Endodermal cell (in vitro differentiated cells): Measurements from ENCODE around the gene TRIB2. TPM values are rescaled to one million over a fixed set of nuclear protein-coding genes. Genes with fewer than 3 reads are reported as not detected.

Experiments
- DNase-seq: peaks from one replicate; pipeline ENCODE4 v3.0.0-alpha.2; 2017
- H3K27ac ChIP-seq: 2 replicates; pipeline ENCODE4 v1.5.1; 2013; ENCODE audit warnings: mild to moderate bottlenecking, low read depth, low read length, moderate library complexity
- H3K27me3 ChIP-seq: 2 replicates; pipeline ENCODE4 v1.6.1; 2013; ENCODE audit warnings: mild to moderate bottlenecking, low read length, moderate library complexity; ENCODE audit not compliant: insufficient read depth, control insufficient read depth, poor library complexity, severe bottlenecking
- H3K36me3 ChIP-seq: 2 replicates; pipeline ENCODE4 v1.7.0; 2013; ENCODE audit warnings: mild to moderate bottlenecking, low read length, moderate library complexity; ENCODE audit not compliant: control insufficient read depth, insufficient read depth
- H3K4me1 ChIP-seq: one replicate; pipeline ENCODE4 v1.7.0; 2013; ENCODE audit warnings: low read length; ENCODE audit not compliant: control insufficient read depth, insufficient read depth
- H3K4me3 ChIP-seq: 2 replicates; pipeline ENCODE4 v1.5.1; 2013; ENCODE audit warnings: mild to moderate bottlenecking, low read length, moderate library complexity
- H3K9ac ChIP-seq: 2 replicates; pipeline ENCODE4 v1.6.1; 2013; ENCODE audit warnings: mild to moderate bottlenecking, low read length, moderate library complexity; ENCODE audit not compliant: poor library complexity, severe bottlenecking; ENCODE audit errors: extremely low read depth
- H3K9me3 ChIP-seq: 2 replicates; pipeline ENCODE4 v1.6.1; 2013; ENCODE audit warnings: mild to moderate bottlenecking, low read length, moderate library complexity; ENCODE audit not compliant: control insufficient read depth
- H3K27ac Mint-ChIP-seq: 2 replicates; pipeline ENCODE4 v1.8.0; 2020; ENCODE audit warnings: mixed read lengths
- H3K27me3 Mint-ChIP-seq: 2 replicates; pipeline ENCODE4 v1.8.0; 2021; ENCODE audit warnings: mild to moderate bottlenecking, mixed read lengths; ENCODE audit not compliant: insufficient read depth
- H3K36me3 Mint-ChIP-seq: 2 replicates; pipeline ENCODE4 v1.8.0; 2020; ENCODE audit warnings: low read depth, mixed read lengths
- H3K4me1 Mint-ChIP-seq: 2 replicates; pipeline ENCODE4 v1.8.0; 2020; ENCODE audit warnings: mixed read lengths
- H3K4me3 Mint-ChIP-seq: 2 replicates; pipeline ENCODE4 v1.8.0; 2020; ENCODE audit warnings: mild to moderate bottlenecking, moderate library complexity, mixed read lengths
- H3K9me3 Mint-ChIP-seq: 2 replicates; pipeline ENCODE4 v1.8.0; 2020; ENCODE audit warnings: mild to moderate bottlenecking, mixed read lengths
- CTCF ChIP-seq: fragments of 200-600 bp; sonication (generic); conservative IDR thresholded peaks from 2 replicates; pipeline ENCODE4 v1.5.0; 2021; ENCODE audit warnings: antibody characterized with exemption, mild to moderate bottlenecking
- WGBS, 2 experiments: methylation state at CpG; one replicate each; pipeline versions ENCODE4 v1.1.5 to v1.1.7; 2013; ENCODE audit warnings: missing lambda C conversion rate in 2 of 2, mixed read lengths in 1 of 2; ENCODE audit not compliant: insufficient coverage in 1 of 2, insufficient read length in 1 of 2; 5-methylcytosine and 5-hydroxymethylcytosine counted together
- total RNA-seq, 2 donors: library from RNA; stranded (reverse); fragmentation: NEBNext Ultra II Directional in 1 of 2; extraction: Animal tissue kit (Norgen Biotek cat#: 25700) in 1 of 2; gene quantifications; 2 replicates in 1 of 2; 3 replicates in 1 of 2; pipeline ENCODE4 v1.2.1, GENCODE V29; 2021

Gene TRIB2
- total RNA-seq, 2 donors from 2014 or later = 23.8 to 29.8 TPM

GRCh38 chr2:12778811-12779579 is 62.3 kb downstream of the TRIB2 start:
- DNase-seq = no peak
- H3K27ac Mint-ChIP-seq = no peak overlapping the region
- peaks cover 26% of the 10 kb centered on the region for H3K27me3 Mint-ChIP-seq
- no peaks in the 10 kb centered on the region for H3K9me3 Mint-ChIP-seq
- no peak for TF ChIP-seq CTCF
- WGBS, 2 experiments = 82 to 90% methylated on average over 7 to 12 of the region's 12 CpGs
- Histone ChIP-seq H3K36me3 (no peaks in the 10 kb centered on the region), H3K4me3 (no peak overlapping the region), H3K9ac (no peak overlapping the region), H3K27ac (no peak overlapping the region), H3K27me3 (no peaks in the 10 kb centered on the region), H3K4me1 (no peaks in the 10 kb centered on the region), H3K9me3 (no peaks in the 10 kb centered on the region)
- H3K36me3 Mint-ChIP-seq = no peaks in the 10 kb centered on the region
- H3K4me3 Mint-ChIP-seq = no peak overlapping the region
- H3K4me1 Mint-ChIP-seq = peaks cover 28% of the 10 kb centered on the region

GRCh38 chr2:12781329-12781728 is 64.6 kb downstream of the TRIB2 start:
- Mint-ChIP-seq H3K4me1 (peaks cover 26% of the 10 kb centered on the region), H3K9me3 (peaks cover 8% of the 10 kb centered on the region), H3K27ac (no peak overlapping the region), H3K36me3 (no peaks in the 10 kb centered on the region), H3K27me3 (peaks cover 21% of the 10 kb centered on the region), H3K4me3 (no peak overlapping the region)
- H3K36me3 ChIP-seq = no peaks in the 10 kb centered on the region
- no peak overlapping the region for H3K4me3 ChIP-seq
- no peak overlapping the region for H3K27ac ChIP-seq
- no peak for DNase-seq
- no peak overlapping the region for H3K9ac ChIP-seq
- H3K27me3 ChIP-seq = no peaks in the 10 kb centered on the region
- no peak for TF ChIP-seq CTCF
- H3K9me3 ChIP-seq = no peaks in the 10 kb centered on the region
- H3K4me1 ChIP-seq = no peaks in the 10 kb centered on the region

- Mint-ChIP-seq H3K4me1 (no peaks in the 10 kb centered on the region), H3K36me3 (no peaks in the 10 kb centered on the region), H3K4me3 (no peak overlapping the region), H3K27me3 (peaks cover 2% of the 10 kb centered on the region), H3K27ac (no peak overlapping the region), H3K9me3 (peaks cover 13% of the 10 kb centered on the region)
- Histone ChIP-seq H3K4me1 (no peaks in the 10 kb centered on the region), H3K27me3 (no peaks in the 10 kb centered on the region), H3K27ac (no peak overlapping the region), H3K9me3 (no peaks in the 10 kb centered on the region), H3K9ac (no peak overlapping the region), H3K36me3 (no peaks in the 10 kb centered on the region), H3K4me3 (no peak overlapping the region)
- DNase-seq = no peak
- 96 to 97% methylated on average over 5 to 6 of the region's 7 CpGs for WGBS, 2 experiments
- no peak for TF ChIP-seq CTCF
These were observed 71.4 kb downstream of the TRIB2 start for GRCh38 chr2:12787891-12788801.
